ENCODE measurements around the gene PLAC9.
"Not testable (repeated sequence)": the region's sequence is repeated elsewhere in the genome, so short reads cannot be mapped to it uniquely, and the experiment has no call there.

PLAC9 gene

DNA sequence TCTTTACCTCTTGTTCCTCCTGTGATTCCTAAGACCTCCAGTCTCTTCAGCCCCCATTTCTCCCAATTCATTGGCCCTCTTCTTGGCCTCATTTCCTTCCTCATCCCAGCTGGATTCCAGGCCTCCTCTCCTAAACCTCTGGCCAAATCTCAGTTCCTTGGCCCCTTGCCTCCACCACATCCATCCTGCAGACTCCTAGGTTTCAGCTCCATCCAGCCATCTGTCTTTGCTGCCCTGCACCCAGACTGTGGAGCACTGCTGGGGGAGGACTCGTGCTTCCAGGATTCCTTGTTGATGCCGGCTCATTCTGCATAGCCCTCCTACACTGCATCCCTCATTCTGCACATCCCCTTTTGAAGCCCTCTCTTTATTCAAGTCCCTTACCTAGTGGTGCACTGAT, 6.7 kb downstream of the PLAC9 start:
- no peak for DNase-seq (ENCODE audit: low read depth in 2 of 2)

DNA sequence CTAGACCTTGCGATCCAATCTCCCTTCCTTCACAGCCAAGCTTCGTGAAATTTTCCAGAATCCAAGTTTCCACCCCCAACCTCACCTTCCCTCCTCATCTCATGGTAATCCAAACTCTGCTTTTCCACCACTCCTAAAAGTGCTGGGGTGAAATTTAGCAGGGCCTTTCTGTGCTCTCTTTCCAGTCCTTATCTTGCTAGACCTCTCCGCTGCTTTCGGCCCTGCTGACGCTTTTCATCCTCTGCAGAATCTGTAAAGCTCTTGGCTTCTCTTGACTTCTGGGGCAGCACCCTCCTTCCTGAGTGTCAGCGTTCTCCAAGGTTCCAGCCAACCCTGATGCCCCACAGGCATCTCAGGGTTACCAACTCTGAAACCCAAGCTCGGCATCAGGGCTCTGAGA, 7.7 kb downstream of the PLAC9 start:
- no peak for DNase-seq (ENCODE audit: low read depth in 2 of 2)

DNA sequence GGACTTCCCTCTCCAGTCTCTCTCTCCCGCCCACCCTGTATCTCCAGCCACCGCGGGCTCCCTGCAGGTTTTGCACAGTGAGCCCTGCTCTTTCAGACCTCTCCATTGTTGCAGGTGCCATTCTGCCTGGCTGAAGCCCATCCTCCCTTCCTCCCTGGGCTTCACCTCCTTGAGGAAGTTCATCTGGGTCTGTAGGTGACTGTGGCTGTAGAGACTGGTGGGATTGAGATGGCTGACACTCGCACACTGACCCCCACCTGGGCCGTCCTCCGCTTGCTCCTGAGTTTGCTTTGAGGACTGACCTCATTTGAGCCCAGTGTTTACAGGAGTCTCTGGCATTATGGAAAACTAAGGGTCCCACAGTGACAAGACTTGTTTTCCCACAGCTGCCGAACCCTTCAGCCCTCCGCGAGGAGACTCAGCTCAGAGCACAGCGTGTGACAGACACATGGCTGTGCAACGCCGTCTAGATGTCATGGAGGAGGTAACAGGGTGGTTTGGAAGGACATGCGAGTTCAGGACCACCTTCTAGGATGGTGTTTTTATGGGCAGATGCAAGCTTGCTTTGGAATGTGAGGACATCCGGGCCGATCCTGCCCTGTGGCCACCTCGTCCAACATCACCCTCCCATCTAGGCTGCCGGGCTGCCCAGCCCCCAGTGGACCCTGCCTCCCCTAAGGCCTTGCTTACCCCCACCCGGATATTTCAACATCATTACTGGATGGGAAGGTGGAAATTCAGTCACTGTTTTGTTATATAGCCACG, 9.3 kb downstream of the PLAC9 start:
- no peak for DNase-seq (ENCODE audit: low read depth in 2 of 2)

DNA sequence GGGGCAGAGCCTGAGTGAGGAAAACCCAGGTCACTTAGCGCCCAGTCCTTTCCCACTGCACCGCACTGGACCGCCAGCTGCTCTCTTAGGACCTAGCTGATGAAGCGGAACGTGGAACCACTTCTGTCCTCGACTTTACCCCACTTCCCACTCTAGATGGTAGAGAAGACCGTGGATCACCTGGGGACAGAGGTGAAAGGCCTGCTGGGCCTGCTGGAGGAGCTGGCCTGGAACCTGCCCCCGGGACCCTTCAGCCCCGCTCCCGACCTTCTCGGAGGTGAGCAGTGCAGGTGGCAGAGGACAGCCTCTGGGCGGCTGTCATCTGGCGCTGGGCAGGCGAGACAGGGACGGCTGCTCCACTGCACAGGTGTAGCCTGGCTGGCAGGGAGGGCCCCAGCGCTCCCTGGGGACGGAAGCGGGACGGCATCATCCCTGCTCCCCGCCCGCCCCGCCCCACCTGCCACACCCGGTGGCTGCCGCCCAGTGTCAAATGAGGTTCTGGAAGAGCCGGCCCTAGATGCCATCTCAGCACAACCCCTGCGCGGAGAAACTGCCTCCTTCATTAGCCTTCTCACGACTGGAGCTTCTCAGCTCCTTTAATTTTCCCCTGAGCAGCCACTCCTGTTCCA, 11.7 kb downstream of the PLAC9 start:
- DNase-seq (ENCODE audit: low read depth in 2 of 2): peak in 1 of 2 experiments; percentile 17

DNA sequence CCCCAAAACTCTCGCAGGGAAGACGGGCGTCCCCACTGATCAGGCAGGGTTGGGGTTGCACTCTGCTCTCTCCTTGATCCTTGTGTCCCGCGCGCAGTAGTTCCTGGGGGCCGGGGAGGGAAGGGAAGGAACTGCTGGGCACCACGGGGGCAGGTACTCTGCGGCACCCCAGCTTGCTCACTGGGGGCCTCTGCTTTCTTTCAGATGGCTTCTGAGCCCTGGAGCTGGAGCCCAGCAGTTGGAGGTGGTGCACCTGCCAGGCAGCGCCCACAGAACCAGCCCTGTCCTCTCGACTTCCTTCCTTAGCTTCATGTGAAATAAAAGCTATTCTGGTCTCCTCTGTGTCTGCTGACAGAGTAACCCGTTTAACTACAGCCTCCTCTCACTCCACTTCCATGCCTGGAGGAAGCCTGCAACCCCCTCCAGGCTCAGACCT, 12.2 kb downstream of the PLAC9 start:
- peak in 1 of 2 experiments; percentile 6 for DNase-seq (ENCODE audit: low read depth in 2 of 2)

DNA sequence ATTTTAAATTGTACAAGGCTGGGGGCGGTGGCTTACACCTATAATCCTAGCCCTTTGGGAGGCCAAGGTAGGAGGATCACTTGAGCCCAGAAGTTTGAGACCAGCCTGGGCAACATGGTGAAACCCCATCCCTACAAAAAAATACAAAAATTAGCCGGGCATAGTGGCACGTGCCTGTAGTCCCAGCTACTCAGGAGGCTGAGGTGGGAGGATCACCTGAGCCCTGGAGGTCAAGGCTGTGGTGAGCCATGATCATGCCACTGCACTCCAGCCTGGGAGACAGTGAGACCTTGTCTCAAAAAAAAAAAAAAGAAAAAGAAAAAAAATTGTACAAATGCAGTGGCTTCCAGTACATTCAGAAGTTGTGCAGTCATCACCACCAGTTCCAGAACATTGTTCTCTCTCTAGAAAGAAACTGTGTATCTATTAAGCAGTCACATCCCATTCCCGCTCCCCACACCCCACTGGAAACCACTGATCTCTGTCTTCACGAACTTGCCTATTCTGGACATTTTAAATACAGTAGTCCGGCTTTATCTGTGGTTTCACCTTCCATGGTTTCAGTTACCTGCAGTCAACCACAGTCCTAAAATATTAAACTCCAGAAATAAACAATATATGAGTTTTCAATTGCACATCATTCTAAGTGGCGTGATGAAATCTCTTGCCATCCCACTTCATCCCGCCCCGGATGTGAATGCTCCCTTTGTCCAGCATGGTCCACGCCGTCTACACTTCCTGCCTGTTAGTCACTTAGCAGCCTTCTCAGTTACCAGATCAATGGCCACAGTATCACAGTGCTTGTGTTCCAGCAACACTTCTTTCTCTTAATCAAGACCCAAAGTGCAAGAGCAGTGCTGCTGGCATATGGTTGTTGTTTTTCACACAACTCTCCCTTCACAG, 13.1 kb downstream of the PLAC9 start:
- not testable (repeated sequence) for DNase-seq (ENCODE audit: low read depth in 2 of 2)

DNA sequence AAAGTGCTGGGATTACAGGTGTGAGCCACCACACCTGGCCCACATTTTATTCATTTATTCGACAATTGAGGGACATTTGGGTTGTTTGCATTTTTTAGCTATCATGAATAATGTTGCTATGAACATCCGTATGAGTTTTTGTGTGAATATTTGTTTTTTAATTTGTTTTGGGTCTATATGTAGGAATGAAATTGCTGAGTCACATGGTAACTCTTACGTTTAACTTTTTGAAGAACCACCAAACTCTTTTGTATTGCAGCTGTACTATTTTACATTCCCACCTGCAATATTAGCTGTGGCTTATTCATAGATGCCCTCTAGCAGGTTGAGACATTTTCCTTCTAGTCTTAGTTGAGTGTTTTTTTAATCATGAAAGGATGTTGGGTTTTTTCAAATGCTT, 14.4 kb downstream of the PLAC9 start:
- no peak for DNase-seq (ENCODE audit: low read depth in 2 of 2)

DNA sequence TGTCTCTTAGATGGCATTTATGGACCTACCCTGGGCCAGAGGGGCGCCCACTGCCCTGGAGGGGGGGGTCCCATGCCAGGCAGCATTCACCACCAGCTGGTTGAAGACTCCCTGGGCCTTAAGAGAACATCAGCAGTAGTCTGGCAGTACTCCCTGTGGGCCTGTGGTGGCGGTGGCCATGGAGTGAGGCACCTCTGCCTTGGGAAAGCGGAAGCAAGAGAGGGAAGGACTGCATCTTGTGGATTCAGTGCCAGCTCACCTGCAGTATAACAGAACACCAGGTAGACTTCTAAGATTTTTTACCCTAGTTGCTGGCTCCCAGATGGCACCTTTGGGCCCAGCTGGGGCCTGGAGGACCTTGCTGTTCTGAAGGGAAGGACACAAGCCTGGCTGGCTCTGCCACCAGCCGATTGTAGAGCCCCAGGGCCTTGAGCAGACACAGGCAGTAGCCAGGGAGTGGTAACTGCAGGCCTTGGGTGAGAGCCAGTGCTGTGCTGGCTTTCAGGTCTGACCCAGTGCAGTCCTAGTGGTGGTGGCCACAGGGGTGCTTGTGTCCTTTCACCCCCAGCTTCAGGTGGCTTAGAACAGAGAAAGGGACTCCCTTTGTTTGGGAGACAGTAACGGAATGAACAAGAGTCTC, 15.8 kb downstream of the PLAC9 start:
- no peak for DNase-seq (ENCODE audit: low read depth in 2 of 2)

DNA sequence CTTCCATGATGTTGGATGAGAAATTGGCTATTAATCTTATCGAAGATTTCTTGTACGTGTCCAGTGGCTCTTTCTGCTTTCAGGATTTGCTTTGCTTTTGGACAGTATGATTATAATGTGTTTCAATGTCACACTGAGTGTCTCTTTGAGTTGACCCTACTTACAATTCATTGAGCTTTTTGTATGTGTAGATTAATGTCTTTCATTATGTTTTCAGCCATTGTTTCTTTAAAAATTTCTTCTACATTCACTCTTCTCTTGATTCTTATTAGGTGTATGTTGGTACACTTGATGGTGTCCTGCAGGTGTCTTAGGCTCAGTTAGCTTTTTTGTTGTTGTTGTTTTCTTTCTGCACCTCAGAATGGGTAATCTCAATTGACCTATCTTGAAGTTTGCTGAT, 16.6 kb downstream of the PLAC9 start:
- DNase-seq (ENCODE audit: low read depth in 2 of 2): no peak

DNA sequence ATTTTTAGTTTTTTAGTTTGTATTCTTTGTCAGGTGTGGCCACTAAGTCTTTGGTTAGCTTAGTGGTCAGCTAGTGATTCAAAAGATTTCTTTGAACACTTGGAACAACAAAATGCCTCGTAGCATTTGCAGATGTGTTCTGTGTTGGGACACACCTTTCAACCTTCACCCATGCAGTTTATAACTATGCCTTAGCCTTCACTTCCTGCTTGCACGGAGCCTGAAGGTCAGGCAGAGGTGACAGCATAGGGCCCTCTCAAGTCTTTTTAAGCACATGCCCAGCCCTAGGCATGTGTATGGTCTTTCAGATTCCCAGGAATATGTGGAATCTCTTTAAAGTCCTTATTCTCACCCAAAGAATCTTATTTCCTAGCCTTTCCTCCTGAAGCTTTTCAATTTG, 17.6 kb downstream of the PLAC9 start:
- DNase-seq (ENCODE audit: low read depth in 2 of 2): no peak

DNA sequence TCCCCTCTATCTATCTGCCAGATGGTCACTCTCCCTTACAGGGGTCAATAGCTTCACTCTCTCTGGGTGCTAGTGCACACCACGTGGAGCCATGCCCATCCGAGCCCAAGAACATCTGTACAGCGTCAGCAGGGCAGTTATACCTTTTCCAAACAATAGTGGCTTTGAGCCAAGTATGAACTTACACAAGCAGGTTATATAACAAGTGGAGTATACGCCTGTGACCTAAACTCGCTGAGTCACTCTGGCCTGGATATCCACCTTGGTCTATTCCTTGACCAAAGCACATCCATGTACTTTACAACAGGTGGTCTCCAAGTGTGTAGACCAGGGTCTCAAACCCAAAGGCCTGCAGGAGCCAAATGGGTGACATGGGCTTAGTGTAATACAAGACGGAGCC, 20.3 kb downstream of the PLAC9 start:
- DNase-seq (ENCODE audit: low read depth in 2 of 2): no peak

DNA sequence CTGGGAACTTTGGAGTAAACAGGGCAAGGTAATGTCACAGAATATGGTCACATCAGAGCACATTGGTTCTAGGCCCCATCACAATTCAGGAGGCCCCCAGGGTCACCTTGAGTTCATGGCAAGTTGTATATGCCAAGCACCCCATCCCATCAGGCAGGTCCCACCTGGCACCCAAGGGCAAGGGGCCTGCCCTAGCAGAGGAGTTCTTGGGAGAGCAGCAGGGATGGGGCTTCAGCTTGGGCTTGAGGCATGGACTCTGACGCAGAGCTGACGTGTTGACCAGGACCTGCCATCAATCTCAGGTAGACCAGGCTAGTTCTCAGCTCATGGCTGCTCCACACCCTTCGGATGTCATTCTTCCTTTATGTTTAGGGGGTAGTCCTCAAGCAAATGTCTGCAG, 20.9 kb downstream of the PLAC9 start:
- no peak for DNase-seq (ENCODE audit: low read depth in 2 of 2)

DNA sequence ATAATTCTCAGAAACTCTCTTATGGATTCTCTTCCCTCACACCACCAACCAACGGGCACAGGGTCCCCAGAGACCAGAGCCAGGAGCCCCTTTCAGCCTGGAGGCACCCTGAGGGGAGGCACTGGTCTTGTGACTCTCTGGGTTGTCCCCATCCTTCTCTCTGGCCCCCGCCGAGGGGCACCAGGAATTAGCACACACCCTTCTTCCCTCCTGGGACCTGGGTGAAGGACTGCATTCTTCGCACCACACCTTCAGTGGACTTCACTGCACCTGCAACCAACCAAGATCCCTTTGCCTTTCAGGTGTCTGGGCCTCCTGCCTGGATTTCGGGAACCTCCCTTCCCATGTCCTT, 22.1 kb downstream of the PLAC9 start:
- no peak for DNase-seq (ENCODE audit: low read depth in 2 of 2)

DNA sequence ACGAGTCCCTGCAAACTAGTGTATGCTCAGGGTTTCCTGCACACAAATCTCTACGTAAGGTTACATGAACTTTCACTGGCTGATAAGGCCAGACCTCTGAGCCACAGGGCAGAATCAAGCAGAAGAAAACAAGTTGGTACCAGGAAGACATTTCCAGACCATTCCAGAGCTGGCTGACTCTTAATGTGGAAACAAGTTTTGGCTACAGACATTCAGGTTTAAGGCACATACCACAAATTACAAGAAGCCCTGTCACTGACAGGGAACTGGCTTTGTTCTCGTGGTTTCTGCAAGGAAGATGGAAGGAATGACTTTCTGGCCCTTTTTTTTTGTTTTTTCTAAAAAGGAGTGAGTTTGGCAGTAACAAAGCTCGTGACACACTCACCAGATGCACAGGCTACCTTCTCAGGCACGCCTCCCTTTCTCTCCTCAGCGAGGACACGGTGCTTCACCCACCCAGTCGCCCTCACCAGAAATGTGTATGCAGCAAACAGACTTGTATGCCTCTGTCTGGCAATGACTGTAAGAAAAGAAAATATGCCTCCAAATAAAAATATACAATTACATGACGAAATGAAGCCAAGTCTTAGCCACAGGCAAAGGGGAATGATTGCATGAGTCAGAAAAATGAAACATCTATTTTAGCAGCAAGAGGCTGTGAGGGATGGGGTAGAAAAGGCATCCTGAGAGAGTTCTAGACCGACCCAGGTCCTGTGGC, 22.6 kb downstream of the PLAC9 start:
- no peak for DNase-seq (ENCODE audit: low read depth in 2 of 2)

DNA sequence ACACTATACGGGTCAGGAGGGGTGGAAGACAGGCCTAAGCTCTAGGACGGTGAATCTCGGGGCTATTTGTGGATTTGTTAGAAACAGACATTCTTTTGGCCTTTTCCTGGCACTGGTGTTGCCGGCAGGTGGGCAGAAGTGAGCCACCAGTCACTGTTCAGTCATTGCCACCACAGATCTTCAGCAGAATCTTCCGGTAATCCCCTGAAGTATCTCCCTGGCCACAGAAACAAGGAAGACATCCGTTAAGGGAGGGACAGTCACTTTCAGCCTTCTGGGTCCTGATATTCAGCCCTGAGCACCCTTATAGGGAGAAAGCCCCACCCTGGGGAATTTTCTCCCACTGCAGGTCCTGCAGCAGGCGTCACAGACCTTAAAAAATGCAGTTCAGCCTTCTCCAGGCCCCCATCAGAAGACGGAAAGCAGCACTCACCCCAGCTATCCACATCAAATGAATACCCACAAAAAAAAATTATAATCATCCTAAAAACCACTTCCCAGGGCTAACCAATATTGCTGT, 23.2 kb downstream of the PLAC9 start:
- no peak for DNase-seq (ENCODE audit: low read depth in 2 of 2)

DNA sequence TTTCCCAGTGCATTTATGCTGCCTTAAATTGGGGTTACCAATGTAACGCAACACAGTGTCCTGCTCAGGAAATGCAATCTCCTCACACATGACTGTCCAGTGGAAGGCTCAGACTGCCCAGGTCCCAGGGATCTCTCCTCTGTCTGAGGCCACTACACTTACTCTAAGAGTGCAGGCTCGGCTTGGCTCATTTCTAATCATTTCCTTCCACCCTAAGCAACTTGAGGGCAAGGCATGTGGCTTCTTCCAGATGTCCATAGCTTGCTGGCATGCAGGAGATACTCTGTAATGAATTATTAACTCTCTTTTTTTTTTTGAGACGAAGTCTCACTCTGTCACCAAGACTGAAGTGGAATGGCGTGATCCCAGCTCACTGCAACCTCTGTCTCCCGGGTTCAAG, 23.7 kb downstream of the PLAC9 start:
- no peak for DNase-seq (ENCODE audit: low read depth in 2 of 2)

DNA sequence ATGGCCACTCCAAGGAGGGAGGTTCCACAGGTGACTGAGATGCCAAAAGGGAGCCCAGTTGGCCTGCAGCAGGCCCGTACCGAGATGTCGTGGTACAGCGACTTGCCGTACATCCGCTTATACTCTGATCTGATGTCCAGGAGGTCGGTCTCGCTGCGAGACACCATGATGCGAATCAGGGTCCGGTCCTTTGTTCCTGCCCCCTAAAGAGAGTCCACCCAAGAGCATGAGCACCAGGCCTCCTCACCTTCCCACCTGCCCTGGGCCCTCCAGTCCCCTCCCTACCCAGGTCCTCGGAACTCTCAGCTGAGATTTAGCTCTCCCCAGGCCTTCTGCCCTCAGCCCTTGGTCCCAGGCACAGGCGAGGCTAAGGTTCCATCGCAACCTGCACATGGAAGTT, 25.0 kb downstream of the PLAC9 start:
- DNase-seq (ENCODE audit: low read depth in 2 of 2): no peak

DNA sequence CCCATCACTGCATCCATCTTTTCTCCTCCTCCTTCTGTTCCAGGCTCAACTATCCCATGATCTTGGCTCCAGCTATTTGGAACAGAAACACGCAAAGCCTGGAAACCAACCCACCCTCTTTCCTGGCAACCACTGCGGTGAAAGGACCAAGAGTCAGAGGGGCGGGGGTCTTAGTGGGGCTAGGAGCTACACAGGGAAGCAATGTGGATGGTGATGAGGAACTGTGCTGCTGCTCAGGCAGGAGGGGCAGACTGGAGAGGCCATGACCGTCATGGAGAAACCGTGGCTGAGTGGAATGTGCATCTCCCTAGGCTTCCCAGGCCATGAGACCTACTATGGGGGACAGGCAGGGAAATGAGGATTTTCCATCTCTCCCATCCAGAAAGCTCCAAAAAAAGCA, 25.6 kb downstream of the PLAC9 start:
- no peak for DNase-seq (ENCODE audit: low read depth in 2 of 2)

DNA sequence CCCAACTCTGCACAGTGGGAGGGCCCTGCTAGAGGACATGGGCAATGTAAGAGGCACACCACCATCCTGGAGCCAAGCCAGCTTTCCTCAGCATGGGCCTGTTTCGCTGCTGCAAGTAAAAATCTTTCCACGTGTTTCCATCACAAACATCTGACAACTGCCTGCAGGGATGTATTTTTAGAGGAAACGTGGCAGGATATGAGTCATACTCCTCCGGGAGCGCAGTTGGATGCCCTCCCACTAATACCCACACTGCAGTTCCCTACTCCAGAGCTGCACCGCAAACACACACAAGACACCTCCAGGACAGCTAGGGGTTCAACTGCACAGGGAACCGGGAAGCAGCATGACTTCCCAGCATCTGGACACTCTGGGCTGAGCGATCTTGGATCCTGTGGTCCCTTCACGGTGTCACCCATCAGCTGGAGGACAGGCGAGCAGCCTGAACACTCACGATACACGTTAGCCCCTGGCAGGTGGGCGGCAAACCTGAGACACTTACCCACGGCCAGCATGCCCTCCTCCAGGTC, 26.1 kb downstream of the PLAC9 start:
- no peak for DNase-seq (ENCODE audit: low read depth in 2 of 2)

DNA sequence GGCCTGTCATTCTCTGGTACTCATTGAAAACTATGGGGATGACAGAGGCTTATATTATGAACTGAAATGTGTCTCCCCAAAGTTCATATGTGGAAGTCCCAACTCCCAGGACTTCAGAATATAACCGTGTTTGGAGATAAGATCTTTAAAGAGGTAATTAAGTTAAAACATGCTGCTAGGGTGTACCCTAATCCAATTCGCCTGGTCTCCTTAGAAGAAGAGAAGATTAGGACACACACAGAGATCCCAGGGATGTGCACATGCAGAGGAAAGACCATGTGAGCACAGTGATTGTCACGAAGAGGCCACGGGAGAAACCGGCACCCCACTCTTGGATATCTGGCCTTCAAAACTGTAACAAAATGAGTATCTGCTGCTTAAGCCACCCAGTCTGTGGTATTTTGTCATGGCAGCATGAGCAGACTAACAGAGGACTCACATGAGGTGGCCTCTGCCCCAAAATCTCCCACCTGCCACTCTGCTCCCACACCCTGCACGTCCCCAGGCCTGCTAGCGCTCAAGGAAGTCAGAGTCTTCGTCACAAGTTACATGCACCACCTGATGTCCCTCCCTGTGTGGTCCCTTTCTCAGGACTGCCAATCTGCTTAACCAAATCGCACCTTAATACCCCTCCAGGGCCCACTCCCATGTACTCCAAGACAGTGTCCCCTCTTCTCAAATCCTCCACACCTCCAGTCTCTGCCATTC, 26.8 kb downstream of the PLAC9 start:
- DNase-seq (ENCODE audit: low read depth in 2 of 2): no peak

All from stimulated activated CD4-positive, alpha-beta T cell treated with anti-CD3 and anti-CD28 coated beads, Interleukin-12 subunit alpha, Interleukin-12 subunit beta, amount 100 ng/mL, for 24 hours (primary cell).